Panc1 (cell line): ENCODE results near the gene NUMBL.

Experiments
- POLR2AphosphoS5 ChIP-seq: IDR thresholded peaks from 2 replicates; pipeline ENCODE4 v1.6.1; 2012; ENCODE audit warnings: mild to moderate bottlenecking, low read depth, low read length, moderate library complexity
- TCF7L2 ChIP-seq: IDR thresholded peaks from 2 replicates; pipeline ENCODE4 v1.6.1; 2011; ENCODE audit warnings: mild to moderate bottlenecking, low read depth, low read length, inconsistent platforms
- TF ChIP-seq, protein P1 (sequence below): fragments of 450-650 bp; IDR thresholded peaks from 2 replicates; pipeline ENCODE4 v1.5.1; 2017; ENCODE audit warnings: mild to moderate bottlenecking

DNA sequence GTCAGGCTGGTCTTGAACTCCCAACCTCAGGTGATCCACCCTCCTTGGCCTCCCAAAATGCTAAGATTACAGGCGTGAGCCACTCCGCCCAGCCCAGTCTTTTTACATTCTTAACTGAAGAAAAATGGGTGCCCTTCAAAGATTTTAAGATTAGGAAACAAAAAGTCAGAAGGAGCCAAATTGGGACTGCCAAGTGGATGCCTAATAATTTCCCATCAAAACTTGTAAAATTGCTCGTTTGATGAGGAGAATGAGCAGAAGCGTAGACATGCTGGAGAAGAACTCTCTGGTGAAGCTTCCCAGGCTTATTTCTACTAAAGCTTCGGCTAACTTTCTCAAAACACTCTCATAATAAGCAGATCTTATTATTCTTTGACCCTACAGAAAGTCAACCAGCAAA, 31.3 kb downstream of the NUMBL start:
- TF ChIP-seq, protein P1, sequence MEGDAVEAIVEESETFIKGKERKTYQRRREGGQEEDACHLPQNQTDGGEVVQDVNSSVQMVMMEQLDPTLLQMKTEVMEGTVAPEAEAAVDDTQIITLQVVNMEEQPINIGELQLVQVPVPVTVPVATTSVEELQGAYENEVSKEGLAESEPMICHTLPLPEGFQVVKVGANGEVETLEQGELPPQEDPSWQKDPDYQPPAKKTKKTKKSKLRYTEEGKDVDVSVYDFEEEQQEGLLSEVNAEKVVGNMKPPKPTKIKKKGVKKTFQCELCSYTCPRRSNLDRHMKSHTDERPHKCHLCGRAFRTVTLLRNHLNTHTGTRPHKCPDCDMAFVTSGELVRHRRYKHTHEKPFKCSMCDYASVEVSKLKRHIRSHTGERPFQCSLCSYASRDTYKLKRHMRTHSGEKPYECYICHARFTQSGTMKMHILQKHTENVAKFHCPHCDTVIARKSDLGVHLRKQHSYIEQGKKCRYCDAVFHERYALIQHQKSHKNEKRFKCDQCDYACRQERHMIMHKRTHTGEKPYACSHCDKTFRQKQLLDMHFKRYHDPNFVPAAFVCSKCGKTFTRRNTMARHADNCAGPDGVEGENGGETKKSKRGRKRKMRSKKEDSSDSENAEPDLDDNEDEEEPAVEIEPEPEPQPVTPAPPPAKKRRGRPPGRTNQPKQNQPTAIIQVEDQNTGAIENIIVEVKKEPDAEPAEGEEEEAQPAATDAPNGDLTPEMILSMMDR, result no peak
- TF ChIP-seq POLR2AphosphoS5 (no peak), TCF7L2 (no peak)
